ENCODE results near the gene PGA4. TPM values are rescaled to one million over a fixed set of nuclear protein-coding genes. Genes with fewer than 3 reads are reported as not detected.
A peak's percentile ranks its signal among the peaks of the same experiment; 100 is the strongest.
"Not testable (repeated sequence)": the region's sequence is repeated elsewhere in the genome, so short reads cannot be mapped to it uniquely, and the experiment has no call there.

Gene PGA4
- polyA plus RNA-seq (ENCODE audit: insufficient read length in 4 of 4): under 1 TPM; 0.19 to 0.87 (median 0.49) TPM

DNA sequence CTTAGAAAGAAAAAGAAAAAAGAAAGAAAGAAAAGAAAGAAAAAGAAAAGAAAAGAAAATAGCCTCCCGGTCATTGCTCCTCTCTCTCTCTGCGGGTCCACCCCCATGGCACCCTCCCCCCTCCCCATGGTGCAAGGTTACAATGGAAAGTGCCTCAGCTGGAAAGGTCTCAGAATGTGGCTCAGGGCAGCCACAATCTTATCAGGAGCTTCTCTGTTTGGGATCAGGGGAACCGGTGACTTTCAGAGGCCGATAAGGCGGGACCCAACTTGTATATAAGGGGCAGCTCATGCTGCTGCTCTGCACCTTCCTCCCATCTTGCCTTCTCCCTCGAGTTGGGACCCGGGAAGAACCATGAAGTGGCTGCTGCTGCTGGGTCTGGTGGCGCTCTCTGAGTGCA, at the start of gene PGA4:
TSS of gene PGA4 (plus strand) at position 301 of the 400 bp plus-strand sequence. CDS start at position 355, 54 bp downstream.
- DNase-seq (ENCODE audit: low read depth in 4 of 4, low spot score in 3 of 4): not testable (repeated sequence)

DNA sequence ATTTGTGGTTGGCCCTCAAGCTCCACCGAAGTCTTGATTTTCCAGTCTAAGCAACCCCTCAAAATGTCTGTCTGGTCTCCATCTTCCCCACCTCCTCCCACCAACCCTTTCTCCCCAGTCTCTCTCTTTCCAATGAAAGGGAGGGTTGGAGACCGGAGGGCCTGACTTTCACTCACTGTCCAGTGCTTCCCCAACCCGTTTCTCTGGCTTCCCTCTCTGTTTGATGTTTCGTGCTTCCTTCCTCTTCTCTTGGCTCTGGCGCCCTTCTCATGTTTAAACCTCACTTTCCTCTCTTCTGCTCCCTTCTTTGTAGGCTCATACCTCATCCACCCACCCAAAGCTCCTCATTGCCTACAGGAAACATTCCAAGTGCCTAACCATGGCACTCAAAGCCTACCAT, 49.8 kb upstream of the PGA4 start:
- DNase-seq (ENCODE audit: low read depth in 4 of 4, low spot score in 3 of 4): no peak

DNA sequence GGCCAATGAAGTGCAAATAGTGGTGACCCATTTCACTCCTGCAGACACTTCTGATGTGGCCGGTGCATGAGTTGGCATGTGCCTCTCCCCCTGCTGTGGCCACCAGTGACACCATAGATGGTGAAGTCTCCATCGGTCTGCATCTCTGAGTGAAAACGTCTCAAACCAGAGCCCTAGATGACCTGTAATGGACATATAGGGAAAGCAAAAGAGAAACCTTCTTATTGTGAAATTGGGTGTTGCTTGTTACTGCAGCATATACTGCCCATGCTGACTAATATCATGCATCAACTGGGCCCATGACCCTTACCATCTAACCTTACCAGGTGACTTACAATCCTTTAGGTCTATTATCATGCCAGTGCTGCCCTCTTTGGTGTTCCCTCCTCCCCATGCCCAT, 49.3 kb upstream of the PGA4 start:
- no peak for DNase-seq (ENCODE audit: low read depth in 4 of 4, low spot score in 3 of 4)

DNA sequence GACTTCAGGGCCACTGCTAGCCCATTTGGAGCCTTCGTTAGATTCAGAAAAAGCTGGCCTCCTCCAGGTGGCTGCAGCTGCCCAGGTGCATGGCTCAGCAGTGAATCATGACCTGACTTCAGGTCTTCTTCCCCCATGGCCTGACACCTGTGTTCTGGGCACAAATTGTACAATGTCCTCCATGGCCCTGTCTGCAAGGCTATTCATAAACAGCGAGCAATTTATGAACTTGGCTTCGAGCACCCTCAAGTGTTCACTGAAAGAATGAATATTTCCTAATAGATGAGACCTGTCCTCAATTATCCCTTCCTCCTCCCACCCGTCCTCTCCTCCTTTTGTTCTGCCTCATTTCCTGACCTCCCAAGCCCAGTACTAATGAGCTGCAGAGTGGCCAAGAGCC, 48.7 kb upstream of the PGA4 start:
- no peak for DNase-seq (ENCODE audit: low read depth in 4 of 4, low spot score in 3 of 4)

DNA sequence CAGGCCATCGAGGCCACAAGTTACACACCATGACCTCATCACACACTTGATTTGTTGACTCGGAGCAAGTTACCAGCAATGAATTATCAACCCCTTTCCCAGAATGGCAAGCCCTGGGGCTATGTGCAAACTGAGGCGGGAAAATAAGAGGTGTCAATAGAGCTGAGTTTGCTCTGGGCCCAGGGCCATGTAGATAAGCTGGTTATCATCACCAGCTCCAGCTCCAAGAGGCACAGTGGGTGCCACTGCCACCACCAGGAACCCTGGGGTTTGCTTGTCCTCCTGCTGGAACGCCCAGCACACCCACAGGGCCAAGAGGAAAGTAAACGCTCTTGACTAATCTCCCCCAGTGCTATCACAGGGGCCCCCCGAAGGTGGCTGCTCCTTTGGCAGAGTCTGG, 47.9 kb upstream of the PGA4 start:
- DNase-seq (ENCODE audit: low read depth in 4 of 4, low spot score in 3 of 4): no peak

DNA sequence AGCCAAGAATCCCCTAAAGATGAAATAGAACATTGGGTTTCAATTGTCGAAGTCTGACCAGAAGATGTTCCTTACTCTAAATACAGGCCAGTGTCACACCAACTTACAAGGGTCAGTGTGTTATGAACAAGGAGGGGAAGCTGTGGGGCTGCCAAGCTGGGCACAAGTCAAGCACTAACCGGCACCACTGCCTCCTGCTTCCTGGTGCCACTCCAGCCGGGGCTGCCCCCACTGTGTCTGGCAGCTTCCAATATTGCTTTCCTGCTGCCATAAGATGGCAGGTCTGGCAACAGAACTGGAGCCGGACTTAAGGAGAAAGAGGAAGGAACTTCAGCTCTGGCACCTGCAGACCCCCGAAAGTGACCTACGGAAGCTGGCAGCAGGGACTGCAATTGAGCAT, 47.2 kb upstream of the PGA4 start:
- DNase-seq (ENCODE audit: low read depth in 4 of 4, low spot score in 3 of 4): no peak

DNA sequence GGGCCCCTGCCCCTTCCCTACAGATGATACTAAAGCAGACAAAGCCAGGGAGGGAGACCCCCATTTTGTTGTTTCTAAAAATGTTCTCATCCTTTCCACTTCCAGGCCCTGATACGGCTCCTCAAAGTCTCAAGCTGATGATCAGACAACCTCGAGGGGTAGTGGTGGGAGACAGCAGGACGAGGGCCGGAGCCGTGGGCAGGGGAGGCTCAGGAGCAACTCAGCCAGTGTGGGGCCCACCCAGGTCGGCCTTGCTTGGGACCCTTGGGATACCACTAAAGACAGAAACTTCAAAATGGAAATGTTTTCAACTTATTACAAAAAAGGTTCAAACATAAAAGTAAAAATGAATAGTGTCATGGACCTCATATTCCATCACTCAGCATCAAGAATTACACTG, 45.7 kb upstream of the PGA4 start:
- DNase-seq (ENCODE audit: low read depth in 4 of 4, low spot score in 3 of 4): no peak

DNA sequence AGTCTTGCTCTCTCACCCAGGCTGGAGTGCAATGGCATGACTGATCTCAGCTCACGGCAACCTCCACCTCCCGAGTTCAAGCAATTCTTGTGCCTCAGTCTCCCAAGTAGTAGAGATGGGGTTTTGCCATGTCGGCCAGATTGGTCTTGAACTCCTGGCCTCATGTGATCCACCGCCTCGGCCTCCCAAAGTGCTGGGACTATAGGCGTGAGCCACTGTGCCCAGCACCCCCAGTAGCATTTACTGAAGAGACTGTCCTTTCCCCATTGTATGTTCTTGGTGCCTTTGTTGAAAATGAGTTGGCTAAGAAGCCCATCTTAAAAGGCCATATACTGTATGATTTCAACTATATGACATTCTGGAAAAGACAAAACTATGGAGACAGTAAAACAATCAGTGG, 41.9 kb upstream of the PGA4 start:
- DNase-seq (ENCODE audit: low read depth in 4 of 4, low spot score in 3 of 4): not testable (repeated sequence)

DNA sequence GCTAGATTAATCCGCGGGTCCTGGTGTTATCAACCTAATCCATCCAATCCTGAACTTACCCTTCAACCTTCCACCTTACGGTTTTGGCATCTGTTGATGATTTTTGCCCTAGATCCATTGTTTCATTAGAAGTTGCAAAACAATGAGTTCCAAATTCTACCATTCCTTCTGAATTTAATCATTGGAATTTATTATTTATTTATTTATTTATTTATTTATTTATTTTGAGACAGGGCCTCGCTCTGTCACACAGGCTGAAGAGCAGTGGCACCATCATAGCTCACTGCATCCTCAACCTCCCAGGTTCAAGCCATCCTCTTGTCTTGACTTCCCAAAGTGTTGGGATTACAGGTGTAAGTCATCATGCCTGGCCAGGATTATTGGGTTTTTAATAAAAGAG, 40.7 kb upstream of the PGA4 start:
- no peak for DNase-seq (ENCODE audit: low read depth in 4 of 4, low spot score in 3 of 4)

DNA sequence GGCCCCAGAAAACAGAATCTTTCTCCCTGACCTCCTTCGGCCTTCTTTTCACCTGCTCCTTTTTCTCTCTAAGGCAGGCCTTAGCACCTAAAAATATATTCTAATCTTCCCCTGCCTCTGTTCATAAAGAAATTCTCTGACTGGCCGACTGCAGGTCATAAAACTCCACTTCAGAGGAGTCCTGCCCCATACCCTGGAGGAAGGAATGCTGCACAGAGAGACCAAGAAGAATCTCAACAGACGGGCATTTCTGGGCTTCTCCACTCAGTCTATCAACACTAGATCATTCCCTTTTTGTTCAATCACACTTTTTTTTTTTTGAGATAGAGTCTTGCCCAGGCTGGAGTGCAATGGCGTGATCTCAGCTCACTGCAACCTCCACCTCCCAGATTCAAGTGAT, 38.5 kb upstream of the PGA4 start:
- no peak for DNase-seq (ENCODE audit: low read depth in 4 of 4, low spot score in 3 of 4)

DNA sequence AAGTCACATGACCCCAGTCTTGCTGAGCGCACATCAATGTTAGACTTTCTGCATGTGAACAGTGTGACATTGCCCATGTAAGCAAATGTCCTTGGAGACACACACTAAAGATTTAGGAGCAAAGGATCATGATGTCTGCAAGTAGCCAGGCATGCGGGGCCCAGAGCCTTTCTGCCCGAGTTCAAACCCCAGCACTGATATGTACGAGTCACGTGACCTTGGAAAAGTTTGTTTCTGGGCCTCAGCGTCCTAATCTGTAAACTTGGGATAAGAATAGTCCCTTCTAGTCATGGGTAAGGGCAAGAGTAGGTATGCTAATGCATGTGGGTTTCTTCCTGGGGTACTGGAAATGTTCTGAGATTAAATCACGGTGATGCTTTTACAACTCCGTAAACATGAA, 35.6 kb upstream of the PGA4 start:
- DNase-seq (ENCODE audit: low read depth in 4 of 4, low spot score in 3 of 4): no peak

DNA sequence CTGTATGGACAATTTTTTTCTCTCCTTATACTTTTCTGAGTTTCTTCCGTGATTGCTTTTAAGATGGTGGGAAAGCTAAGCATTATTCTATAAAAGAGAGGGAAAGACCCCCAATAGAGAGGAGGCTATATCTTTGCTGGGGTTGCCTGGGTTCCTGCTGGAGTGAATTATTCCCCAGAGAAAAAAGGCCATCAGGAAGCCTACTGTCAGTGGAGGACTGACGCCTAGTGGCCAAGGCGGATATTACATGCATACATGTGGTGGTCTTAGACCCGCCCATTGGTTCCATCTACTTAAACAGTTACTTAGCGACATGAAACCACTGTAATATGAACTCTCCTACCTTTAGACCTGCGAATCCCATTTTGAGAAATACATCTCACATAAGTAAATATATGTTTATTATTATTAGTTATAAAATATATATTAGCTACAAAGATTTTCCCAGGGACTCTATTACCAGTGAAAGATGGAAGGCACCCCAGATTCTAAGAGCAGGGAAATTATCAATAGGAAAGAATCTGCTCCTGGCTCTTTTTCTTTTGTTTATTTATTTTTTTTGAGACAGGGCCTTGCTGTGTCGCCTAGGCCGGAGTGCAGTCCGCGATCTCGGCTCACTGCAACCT, 34.5 kb upstream of the PGA4 start:
- DNase-seq (ENCODE audit: low read depth in 4 of 4, low spot score in 3 of 4): peak; percentile 77 to 90 (median 79)

DNA sequence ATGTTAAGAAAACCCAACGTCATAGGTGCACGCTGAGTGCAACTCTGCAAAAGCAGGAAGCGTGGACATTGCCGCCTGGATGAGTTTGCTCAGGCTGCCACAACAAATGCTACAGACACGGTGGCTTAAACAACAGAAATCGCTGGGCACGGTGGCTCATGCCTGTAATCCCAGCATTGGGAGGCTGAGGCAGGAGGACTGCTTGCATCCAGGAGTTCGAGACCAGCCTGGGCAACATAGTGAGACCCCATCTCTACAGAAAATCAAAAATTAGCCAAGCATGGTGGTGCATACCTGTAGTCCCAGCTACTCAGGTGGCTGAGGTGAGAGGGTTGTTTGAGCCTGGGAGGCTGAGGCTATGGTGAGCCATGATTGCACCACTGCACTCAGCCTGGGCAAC, 32.2 kb upstream of the PGA4 start:
- no peak for DNase-seq (ENCODE audit: low read depth in 4 of 4, low spot score in 3 of 4)

DNA sequence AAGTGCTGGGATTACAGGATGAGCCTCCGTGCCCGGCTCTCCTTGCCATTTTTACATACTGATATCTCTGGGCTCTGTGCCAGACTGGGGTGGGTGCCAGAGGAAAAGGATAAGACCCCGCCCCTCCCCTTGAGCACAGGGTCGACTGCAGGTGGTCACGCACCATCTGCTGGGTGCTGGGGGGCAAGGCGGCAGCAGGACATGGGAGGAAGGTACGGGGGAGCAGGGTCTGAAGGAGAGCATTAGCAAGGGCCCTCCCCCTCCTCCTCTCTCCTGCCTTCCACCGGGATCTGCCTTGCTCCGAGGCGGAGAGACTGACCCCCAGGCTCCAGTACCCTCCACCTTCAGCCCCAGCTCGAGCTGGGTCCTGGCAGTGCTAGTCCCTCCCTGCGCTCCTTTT, 28.6 kb upstream of the PGA4 start:
- DNase-seq (ENCODE audit: low read depth in 4 of 4, low spot score in 3 of 4): no peak

DNA sequence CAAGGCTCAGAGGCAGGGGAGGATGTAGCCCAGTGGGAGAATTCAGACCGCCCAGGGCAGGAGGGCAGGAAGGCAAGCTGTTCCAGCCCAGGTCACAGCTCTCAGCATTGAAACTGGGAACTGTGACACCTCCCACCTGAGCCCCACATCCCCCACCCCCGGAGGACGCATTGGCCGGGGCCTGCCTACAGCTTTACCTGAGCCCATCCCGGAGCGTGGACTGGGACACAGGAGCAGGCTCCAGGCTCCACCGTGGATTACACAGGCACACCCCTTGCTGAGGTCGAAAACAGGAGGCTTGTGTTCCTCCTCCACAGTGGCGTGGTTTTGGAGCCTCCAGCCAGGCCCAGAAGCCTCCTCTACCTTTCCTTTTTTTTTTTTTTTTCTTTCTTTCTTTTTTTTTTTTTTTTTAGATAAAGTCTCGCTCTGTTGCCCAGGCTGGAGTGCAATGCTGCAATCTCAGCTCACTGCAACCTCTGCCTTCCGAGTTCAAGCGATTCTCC, 27.9 kb upstream of the PGA4 start:
- DNase-seq (ENCODE audit: low read depth in 4 of 4, low spot score in 3 of 4): no peak

DNA sequence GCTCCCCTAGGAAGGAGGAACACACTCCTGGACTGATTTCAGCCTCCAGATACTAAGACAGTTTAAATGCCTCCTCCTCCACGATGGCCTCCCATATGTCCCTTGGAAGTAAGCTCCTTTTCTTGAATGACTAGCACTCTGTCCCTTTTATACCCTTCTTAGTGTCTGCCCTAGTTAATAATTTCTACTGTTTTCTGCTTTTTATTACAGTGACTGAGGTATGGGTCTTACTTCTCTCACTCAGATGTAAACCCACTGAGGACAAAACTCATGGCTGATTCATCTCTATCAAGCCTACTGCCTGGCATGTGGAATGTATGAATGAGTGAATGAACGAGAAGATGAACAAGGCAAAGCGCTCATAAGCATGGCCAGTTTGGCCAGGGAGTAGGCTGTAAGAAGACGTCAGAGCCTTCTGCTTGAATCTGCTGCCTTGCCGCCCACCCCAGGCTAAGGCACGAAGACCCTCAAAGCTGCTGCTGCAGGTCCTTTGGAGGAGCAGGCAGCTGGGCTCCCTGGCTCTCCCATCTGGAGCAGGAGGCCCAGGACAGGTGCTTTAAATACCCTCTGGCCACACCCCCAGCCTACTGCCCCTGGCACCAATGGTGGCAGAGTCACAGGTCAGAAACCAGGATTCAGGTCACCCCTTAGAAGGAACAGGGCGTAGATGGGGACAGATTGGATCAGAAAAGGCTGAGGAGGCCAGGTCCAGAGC, 27.0 kb upstream of the PGA4 start:
- DNase-seq (ENCODE audit: low read depth in 4 of 4, low spot score in 3 of 4): no peak

DNA sequence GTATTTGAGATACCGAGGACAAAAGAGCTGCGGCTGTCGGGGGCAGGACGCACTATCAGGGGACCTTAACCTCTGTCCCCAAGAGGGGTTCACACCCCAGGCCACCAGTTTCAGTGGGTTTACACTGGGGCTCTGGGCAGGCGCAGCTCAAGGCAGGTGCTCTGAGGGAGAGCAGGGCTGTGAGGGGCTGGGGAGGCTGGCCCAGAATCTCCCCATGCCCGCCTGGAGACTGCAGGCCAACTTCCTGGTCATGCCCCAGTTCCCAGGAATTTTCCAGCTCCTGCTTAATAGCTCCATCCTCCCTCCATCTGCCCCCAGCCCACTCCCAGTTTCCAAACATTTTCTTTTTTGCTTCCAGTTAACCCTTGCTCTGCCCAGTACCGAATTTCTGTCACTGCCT, 26.4 kb upstream of the PGA4 start:
- DNase-seq (ENCODE audit: low read depth in 4 of 4, low spot score in 3 of 4): peak in 1 of 4 donors; percentile 68

DNA sequence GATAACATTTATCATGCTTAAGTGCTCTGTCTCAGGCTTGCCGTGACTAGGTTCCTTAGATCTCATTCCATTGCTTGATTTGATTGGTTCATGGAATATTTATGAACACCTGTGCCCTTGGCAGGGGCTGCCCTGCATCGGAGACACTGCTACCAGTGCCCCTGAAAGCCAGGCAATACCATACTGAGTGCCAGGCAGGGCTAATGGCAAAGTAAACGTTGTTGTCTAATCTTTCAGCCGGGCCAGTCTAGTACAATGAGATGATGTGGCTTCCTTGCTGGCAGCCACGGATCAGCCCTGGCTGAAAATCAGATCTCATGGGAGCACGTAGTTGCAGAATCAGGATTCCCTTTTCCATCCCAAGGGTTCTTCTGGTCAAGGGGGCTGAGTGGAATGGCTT, 23.8 kb upstream of the PGA4 start:
- DNase-seq (ENCODE audit: low read depth in 4 of 4, low spot score in 3 of 4): no peak

DNA sequence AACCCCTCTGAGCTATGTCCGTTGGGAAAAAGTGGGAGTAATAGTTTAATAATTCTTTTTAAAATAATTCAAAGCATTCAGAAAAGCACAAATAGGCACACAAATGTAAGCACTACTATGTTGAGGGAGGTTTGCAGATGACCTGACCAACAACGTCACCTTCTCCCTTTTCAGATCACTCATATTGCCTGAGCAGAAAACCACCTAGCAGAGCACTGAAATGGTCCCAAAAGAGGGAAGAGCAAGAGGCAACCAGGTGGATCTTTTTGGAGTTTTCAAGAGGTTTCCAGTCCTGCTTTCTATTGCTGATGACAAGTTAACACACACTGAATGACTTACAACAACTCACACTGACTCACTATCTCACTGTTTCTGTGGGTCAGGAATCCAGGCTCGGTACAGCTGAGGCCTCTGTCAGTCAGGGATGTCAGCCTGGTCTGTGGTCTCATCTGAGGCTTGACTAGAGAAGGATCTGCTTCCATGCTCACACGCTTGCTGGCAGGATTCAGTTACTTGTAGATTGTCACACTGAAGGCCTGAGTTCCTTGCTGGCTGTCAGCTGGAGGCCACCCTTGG, 23.1 kb upstream of the PGA4 start:
- no peak for DNase-seq (ENCODE audit: low read depth in 4 of 4, low spot score in 3 of 4)

DNA sequence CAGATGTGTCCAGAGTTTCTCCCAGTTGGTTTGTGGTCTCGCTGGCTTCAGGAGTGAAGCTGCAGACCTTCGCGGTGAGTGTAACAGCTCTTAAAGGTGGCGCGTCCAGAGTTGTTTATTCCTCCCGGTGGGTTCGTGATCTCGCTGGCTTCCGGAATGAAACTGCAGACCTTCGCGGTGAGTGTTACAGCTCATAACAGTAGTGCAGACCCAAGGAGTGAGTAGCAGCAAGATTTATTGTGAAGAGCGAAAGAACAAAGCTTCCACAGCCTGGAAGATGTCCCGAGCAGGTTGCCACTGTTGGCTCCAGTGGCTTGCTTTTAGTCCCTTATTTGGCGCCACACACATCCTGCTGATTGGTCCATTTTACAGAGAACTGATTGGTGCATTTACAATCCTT, 20.7 kb upstream of the PGA4 start:
- DNase-seq (ENCODE audit: low read depth in 4 of 4, low spot score in 3 of 4): no peak

DNA sequence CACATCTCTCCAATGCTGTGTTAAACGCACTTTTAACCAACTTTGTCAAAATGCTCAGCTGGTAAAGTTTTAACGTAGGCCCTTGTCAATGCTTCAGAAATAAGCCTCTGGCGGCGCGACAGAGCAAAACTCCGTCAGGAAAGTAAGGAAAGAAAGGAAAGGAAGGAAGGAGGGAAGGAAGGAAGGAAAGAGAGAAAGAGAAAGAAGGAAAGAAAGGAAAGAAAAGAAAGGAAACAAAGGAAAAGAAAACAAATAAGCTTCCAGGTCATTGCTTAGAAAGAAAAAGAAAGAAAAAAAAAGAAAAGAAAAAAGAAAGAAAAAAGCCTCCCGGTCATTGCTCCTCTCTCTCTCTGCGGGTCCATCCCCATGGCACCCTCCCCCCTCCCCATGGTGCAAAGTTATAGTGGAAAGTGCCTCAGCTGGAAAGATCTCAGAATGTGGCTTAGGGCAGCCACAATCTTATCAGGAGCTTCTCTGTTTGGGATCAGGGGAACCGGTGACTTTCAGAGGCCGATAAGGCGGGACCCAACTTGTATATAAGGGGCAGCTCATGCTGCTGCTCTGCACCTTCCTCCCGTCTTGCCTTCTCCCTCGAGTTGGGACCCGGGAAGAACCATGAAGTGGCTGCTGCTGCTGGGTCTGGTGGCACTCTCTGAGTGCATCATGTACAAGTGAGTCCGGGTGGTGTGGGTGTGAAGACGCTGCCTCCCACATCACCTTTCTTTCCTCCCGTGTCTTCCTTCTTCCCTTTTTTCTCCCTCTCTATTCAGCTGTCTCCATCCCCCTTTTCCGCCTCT, 19.0 kb upstream of the PGA4 start, which contains the start of gene PGA3:
TSS of gene PGA3 (plus strand) at position 566 of the 797 bp plus-strand sequence. CDS start at position 616, 50 bp downstream.
- not testable (repeated sequence) for DNase-seq (ENCODE audit: low read depth in 4 of 4, low spot score in 3 of 4)
